Stimulated activated CD4-positive, alpha-beta T cell treated with anti-CD3 and anti-CD28 coated beads, Interleukin-4, amount 100 ng/mL, for 48 hours (primary cell): ENCODE measurements around the gene GSTO1.
"Not testable (repeated sequence)": the region's sequence is repeated elsewhere in the genome, so short reads cannot be mapped to it uniquely, and the experiment has no call there.

Source experiments
- DNase-seq, 2 donors: peaks; one replicate each; pipeline ENCODE4 v3.0.0-alpha.2; 2020; ENCODE audit warnings: low read depth in 2 of 2

Gene GSTO1

GRCh38 chr10:104254493-104255310 lies at the start of gene GSTO1:
TSS of gene GSTO1 (plus strand) at chr10:104254892. CDS start at chr10:104254929, 37 bp downstream.
- peak; percentile 38 to 57 for DNase-seq

GRCh38 chr10:104208730-104209129 lies 46.0 kb upstream of the GSTO1 start:
- DNase-seq = no peak

- no peak for DNase-seq
Measured at GRCh38 chr10:104209575-104210198, 45.0 kb upstream of the GSTO1 start.

GRCh38 chr10:104216631-104217030 lies 38.1 kb upstream of the GSTO1 start:
- no peak for DNase-seq

GRCh38 chr10:104218751-104219150 lies 35.9 kb upstream of the GSTO1 start:
- DNase-seq = no peak

- no peak for DNase-seq
Measured at GRCh38 chr10:104220522-104220921, 34.2 kb upstream of the GSTO1 start.

GRCh38 chr10:104223304-104223703 lies 31.4 kb upstream of the GSTO1 start:
- no peak for DNase-seq

GRCh38 chr10:104230490-104230889 lies 24.2 kb upstream of the GSTO1 start:
- no peak for DNase-seq

GRCh38 chr10:104231784-104232612 lies 22.7 kb upstream of the GSTO1 start, which contains the start of gene CFAP43:
TSS of gene CFAP43 (minus strand) at chr10:104232364. CDS start at chr10:104232246, 118 bp downstream.
- DNase-seq = peak; percentile 98 to 100

- DNase-seq = no peak
Measured at GRCh38 chr10:104232613-104233102, 22.0 kb upstream of the GSTO1 start.

GRCh38 chr10:104233817-104234216 lies 20.9 kb upstream of the GSTO1 start:
- no peak for DNase-seq

GRCh38 chr10:104234934-104235333 lies 19.8 kb upstream of the GSTO1 start:
- DNase-seq = no peak

- no peak for DNase-seq
Measured at GRCh38 chr10:104235801-104236200, 18.9 kb upstream of the GSTO1 start.

- DNase-seq = no peak
Measured at GRCh38 chr10:104240078-104240477, 14.6 kb upstream of the GSTO1 start.

- no peak for DNase-seq
Measured at GRCh38 chr10:104242545-104242944, 12.1 kb upstream of the GSTO1 start.

GRCh38 chr10:104243009-104243408 lies 11.7 kb upstream of the GSTO1 start:
- not testable (repeated sequence) for DNase-seq

- DNase-seq = no peak
Measured at GRCh38 chr10:104243512-104243911, 11.2 kb upstream of the GSTO1 start.

- DNase-seq = no peak
Measured at GRCh38 chr10:104245066-104245632, 9.5 kb upstream of the GSTO1 start.

- DNase-seq = no peak
Measured at GRCh38 chr10:104246976-104247375, 7.7 kb upstream of the GSTO1 start.

GRCh38 chr10:104247513-104248146 lies 7.1 kb upstream of the GSTO1 start:
- DNase-seq = no peak

GRCh38 chr10:104248931-104249330 lies 5.8 kb upstream of the GSTO1 start:
- not testable (repeated sequence) for DNase-seq
